ENCODE results near the gene FLRT3.
A peak's percentile ranks its signal among the peaks of the same experiment; 100 is the strongest.

The FLRT3 gene

GRCh38 chr20:14337400-14338171, at the start of gene FLRT3:
Gene FLRT3, minus strand, starts transcription at chr20:14337612. Its CDS starts 10,106 bp downstream, at chr20:14327506.
- ATAC-seq (peak; percentile 40), DNase-seq (peak; percentile 4)

DNA sequence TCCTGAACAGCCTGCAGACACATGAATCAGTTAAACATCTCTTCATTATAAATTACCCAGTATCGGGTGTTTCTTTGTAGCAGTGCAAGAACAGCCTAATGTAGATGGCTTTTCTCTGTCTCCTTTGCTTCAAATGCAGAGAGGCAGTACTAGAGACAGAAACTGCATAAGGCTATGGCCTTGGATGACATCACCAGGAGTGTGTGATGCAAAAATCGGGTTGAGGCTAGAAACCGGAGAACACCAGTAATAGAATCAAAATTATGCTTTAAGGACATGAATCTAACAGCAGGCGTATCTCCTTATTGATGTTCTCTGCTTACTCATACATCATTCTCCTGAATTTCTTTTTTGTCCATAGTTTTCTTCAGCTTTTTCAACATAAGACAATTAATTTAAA, 49.3 kb upstream of the FLRT3 start:
- no peak for ATAC-seq

DNA sequence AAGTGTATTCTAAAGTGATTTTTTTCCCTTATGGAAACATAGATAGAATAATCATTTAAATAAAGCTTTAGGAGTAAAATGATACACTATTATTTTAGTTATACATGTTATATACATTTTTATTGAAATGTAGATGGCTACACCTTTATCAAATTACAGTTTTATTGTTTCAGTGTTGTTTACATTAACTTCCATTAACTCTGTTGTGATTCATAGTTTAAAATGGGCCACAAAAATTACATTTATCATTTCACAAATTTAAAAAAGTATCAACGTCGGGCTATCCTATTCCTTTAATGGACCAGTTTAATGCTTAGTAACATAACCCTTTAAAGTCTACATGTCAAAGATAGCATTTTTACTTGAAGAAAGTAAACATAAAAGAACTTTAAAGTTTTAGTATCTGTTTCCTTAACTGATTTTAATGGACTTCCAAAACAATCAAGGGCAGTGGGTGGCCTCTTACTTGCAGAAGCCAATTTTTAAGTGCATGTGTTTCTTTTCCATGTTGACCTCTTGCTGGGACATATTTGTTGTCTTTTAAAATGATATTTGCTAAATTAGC, 47.8 kb upstream of the FLRT3 start:
- DNase-seq, result no peak
- no peak for ATAC-seq

More for the DNA sequence above, 49.3 kb upstream of the FLRT3 start:
- no peak for DNase-seq

GRCh38 chr20:14384416-14385175, 47.2 kb upstream of the FLRT3 start:
- ATAC-seq, result no peak
- DNase-seq, result no peak

- DNase-seq (no peak), ATAC-seq (no peak)
These were observed 45.9 kb upstream of the FLRT3 start for GRCh38 chr20:14383335-14383734.

- DNase-seq, result no peak
- ATAC-seq, result no peak
These were observed 40.9 kb upstream of the FLRT3 start for GRCh38 chr20:14378326-14378725.

- no peak for DNase-seq
- no peak for ATAC-seq
These were observed 38.1 kb upstream of the FLRT3 start for GRCh38 chr20:14375416-14375985.

DNA sequence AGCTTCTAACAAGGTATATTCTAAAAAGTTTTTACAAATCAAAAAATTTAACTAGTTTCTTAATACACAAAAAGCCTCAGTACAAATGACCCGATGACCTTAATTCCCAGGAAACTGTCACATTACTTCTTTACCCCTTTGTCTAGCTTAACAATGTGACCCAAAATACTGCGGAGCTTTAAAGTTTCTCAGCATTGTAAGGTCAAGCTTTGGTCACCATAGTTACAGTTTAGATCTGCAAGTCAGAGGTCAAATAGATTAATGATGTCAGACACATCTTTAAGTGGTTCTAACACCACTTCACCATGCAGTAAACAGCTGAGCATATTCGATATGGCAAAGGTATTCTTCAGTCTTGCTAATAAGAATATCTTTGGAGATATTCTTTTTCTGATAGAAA, 36.8 kb upstream of the FLRT3 start:
- DNase-seq, result no peak
- ATAC-seq, result no peak

DNA sequence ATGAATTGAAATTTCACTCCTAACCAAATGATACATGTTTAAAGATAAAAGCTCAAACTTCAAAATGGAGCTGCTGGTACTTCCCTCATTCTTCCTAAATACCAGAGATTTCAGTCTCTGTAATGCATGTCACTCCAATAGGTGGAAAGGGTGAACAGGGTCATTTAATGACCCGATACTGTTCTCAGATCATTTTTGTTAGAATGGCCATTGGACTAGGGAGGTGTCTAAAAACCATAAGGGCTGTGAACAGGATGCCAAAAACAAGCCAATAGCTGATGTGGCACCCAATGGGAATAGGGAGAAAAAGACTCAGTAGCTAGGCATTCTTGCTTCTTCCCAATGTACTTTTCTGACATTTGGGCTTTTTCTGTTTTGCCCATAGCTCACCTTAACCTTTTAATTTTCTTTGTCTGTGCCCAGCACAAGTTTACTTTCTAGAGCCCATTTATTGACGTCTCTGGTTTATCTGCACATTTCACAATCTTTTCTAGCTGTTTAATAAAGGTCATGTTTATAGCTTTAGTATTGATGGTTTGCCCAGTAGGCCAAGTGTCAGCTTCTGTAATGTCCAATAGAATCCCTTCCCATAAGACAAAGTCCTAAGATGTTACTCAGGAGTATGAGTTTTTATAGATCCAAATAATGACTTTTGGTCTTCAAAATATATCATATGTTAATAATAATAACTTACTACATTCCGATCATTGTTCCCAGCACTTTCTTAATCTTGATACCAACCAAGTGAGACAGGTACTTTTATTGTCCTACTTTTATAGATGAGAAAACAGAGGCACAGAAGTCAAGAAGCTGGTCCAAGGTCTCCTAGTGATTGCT, 24.3 kb upstream of the FLRT3 start:
- ATAC-seq (no peak), DNase-seq (no peak)

DNA sequence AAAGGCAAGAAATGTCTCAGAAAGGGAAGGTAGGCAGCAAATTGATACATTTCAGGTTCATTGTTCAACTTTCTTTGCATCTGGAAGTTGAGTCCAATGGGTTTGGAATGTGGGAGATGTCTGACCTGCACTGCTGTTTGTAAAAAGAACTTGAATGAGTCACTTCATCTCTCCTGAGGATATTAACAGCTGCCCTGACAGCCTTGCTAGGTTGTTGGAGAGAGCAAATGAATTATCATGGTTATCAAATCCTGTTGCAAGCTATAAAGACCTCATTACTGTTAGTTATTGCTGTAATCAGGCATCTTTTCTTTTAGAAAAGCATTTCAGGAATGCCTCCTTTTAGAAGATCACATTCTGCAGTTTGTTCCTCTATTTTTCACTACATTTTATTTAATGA, 23.0 kb upstream of the FLRT3 start:
- DNase-seq, result no peak
- ATAC-seq, result no peak

- no peak for DNase-seq
- ATAC-seq, result no peak
These were observed 18.4 kb upstream of the FLRT3 start for GRCh38 chr20:14355791-14356190.

GRCh38 chr20:14344746-14345145, 7.3 kb upstream of the FLRT3 start:
- ATAC-seq (no peak), DNase-seq (no peak)

DNA sequence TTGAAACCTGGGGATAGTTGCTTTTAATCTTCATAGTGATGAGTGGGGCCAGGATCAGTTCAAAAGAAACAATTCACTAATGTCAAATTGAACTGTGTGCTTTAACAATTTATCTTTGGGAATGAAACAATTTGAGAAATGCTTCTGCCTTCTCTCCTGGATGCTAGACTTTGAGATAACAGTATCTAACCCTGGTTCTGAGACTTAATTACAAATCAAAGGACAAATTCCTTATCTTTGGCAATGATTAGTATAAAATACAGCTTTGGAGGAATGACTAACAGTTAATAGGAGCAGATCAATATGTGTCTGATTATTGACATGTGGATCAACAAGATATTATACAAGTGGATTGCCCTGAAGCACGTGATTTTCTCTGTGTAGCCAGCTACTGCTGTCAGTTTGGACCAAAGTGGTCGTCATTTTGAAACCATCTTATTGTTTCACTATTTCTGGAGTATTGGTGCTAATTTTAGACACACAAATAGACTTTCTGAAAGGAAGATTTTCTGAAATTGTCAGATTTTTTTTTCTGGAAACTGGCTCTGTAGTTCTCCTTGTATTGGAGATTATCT, 6.2 kb upstream of the FLRT3 start:
- no peak for DNase-seq
- ATAC-seq, result no peak

GRCh38 chr20:14342918-14343317, 5.5 kb upstream of the FLRT3 start:
- no peak for ATAC-seq

GRCh38 chr20:14341801-14342200, 4.4 kb upstream of the FLRT3 start:
- no peak for DNase-seq
- no peak for ATAC-seq

More at GRCh38 chr20:14342918-14343317, 5.5 kb upstream of the FLRT3 start:
- DNase-seq, result no peak

- ATAC-seq (no peak), DNase-seq (no peak)
These were observed 726 bp downstream of the FLRT3 start for GRCh38 chr20:14336686-14337085.

DNA sequence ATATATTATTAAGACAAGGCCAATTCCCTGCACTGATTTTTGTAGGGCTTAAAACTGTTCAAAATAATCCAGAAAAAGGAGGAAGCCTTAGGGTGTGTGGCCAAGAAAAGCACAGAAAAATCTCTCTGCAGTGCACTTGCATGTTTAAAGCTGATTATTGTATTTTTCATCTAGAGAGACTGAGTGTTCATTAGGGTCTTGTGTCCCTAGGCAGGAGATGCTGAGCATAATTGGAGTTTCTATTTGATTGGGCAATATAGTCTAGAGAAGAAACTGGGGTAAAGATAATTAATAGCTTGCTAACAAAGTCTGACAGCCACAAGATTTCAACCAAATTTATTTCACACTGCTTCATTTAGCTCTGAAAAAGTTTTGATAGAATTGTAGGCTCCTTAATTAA, 2.4 kb downstream of the FLRT3 start:
- DNase-seq (no peak), ATAC-seq (no peak)

DNA sequence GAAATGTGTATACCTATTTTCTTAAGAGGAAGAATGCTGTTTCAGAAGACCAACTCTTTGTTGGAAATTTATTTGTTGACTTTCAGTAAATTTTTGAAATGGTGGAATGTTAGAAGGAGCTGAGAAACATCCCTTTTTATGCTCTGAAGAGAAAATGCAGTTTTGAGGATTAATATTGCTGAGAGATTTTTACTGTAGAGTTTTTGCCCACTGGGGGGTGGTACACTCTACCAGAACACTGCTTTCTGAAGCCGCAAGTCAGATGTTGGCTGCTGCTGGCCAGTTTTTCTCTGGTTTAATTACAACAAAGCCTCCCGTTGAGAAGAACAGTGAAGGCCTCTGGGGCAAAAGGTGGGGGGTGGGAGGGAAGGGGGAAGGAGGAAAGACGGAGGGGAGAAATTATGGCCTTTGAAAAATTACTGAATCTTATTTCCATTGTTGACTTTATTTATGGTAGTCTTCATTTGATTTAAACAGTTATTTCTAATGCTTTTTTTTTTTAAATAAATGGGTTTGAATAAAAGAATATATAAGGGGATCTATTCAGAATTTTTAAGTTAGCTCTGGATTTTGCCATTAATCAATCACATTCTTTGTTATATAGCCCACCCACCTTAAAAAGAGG, 3.0 kb downstream of the FLRT3 start:
- ATAC-seq (no peak), DNase-seq (no peak)

GRCh38 chr20:14333721-14334120, 3.7 kb downstream of the FLRT3 start:
- no peak for ATAC-seq
- DNase-seq, result no peak

GRCh38 chr20:14332866-14333265, 4.5 kb downstream of the FLRT3 start:
- ATAC-seq (no peak), DNase-seq (no peak)

GRCh38 chr20:14331646-14332045, 5.8 kb downstream of the FLRT3 start:
- ATAC-seq (no peak), DNase-seq (no peak)
